DOHH2 (cell line): Measurements from ENCODE around the gene PEX10.

Experiments used
- H3F3A ChIP-seq: fragments of 200-600 bp; sonication (generic), shearing (Covaris generic); 2 replicates; pipeline ENCODE4 v1.6.0; 2016; ENCODE audit warnings: antibody characterized with exemption, mild to moderate bottlenecking; ENCODE audit not compliant: control insufficient read depth, insufficient read depth
- H3K27ac ChIP-seq: fragments of 200-600 bp; sonication (generic); 2 replicates; pipeline ENCODE4 v1.5.1; 2014; ENCODE audit warnings: low read depth, mild to moderate bottlenecking, low read length, moderate library complexity
- H3K27me3 ChIP-seq: fragments of 200-600 bp; sonication (generic); 2 replicates; pipeline ENCODE4 v1.6.1; 2014; ENCODE audit warnings: mild to moderate bottlenecking, low read length, mixed read lengths; ENCODE audit not compliant: control insufficient read depth
- H3K36me3 ChIP-seq: fragments of 200-600 bp; sonication (generic); 2 replicates; pipeline ENCODE4 v1.6.1; 2014; ENCODE audit warnings: mild to moderate bottlenecking, low read length, moderate library complexity, mixed read lengths; ENCODE audit not compliant: control insufficient read depth
- H3K4me1 ChIP-seq: fragments of 200-600 bp; sonication (generic); 2 replicates; pipeline ENCODE4 v1.6.1; 2014; ENCODE audit warnings: mild to moderate bottlenecking, low read length, mixed read lengths; ENCODE audit not compliant: control insufficient read depth
- H3K4me2 ChIP-seq: fragments of 200-600 bp; sonication (generic); 2 replicates; pipeline ENCODE4 v1.6.0; 2014; ENCODE audit warnings: mild to moderate bottlenecking, low read length, moderate library complexity
- H3K4me3 ChIP-seq: fragments of 200-600 bp; sonication (generic); 2 replicates; pipeline ENCODE4 v1.5.1; 2014; ENCODE audit warnings: mild to moderate bottlenecking, low read length, mixed read lengths
- H3K79me2 ChIP-seq: fragments of 200-600 bp; sonication (generic); 2 replicates; pipeline ENCODE4 v1.6.1; 2014; ENCODE audit warnings: mild to moderate bottlenecking, low read length, mixed read lengths; ENCODE audit not compliant: control insufficient read depth
- H3K9me2 ChIP-seq: fragments of 200-600 bp; sonication (generic); replicated peaks from 2 replicates; pipeline ENCODE4 v1.6.1; 2014; ENCODE audit warnings: mild to moderate bottlenecking, low read length, mixed read lengths; ENCODE audit not compliant: control insufficient read depth
- H3K9me3 ChIP-seq: fragments of 200-600 bp; sonication (generic); 2 replicates; pipeline ENCODE4 v1.6.1; 2014; ENCODE audit warnings: antibody characterized with exemption, low read length, mixed read lengths; ENCODE audit not compliant: control insufficient read depth, insufficient read depth
- H4K20me1 ChIP-seq: fragments of 200-600 bp; sonication (generic); 2 replicates; pipeline ENCODE4 v1.6.0; 2014; ENCODE audit warnings: low read depth, mild to moderate bottlenecking, antibody characterized with exemption, low read length, moderate library complexity; ENCODE audit not compliant: control insufficient read depth, insufficient read depth
- CTCF ChIP-seq: fragments of 200-600 bp; sonication (generic); IDR thresholded peaks from one replicate; pipeline ENCODE4 v1.5.1; 2014; ENCODE audit warnings: antibody characterized with exemption, mild to moderate bottlenecking, low read depth, low read length; ENCODE audit not compliant: poor library complexity, severe bottlenecking
- EZH2phosphoT487 ChIP-seq: fragments of 200-600 bp; sonication (generic); IDR thresholded peaks from 2 replicates; pipeline ENCODE4 v1.6.1; 2017; ENCODE audit warnings: borderline replicate concordance, mild to moderate bottlenecking, antibody characterized with exemption, low read length, moderate library complexity, mixed read lengths

The PEX10 gene

GRCh38 chr1:2416403-2416802, 4.0 kb upstream of the PEX10 start:
- Histone ChIP-seq H3K4me2 (peak overlapping the region; percentile 88), H3K27me3 (no peaks in the 10 kb centered on the region)

DNA sequence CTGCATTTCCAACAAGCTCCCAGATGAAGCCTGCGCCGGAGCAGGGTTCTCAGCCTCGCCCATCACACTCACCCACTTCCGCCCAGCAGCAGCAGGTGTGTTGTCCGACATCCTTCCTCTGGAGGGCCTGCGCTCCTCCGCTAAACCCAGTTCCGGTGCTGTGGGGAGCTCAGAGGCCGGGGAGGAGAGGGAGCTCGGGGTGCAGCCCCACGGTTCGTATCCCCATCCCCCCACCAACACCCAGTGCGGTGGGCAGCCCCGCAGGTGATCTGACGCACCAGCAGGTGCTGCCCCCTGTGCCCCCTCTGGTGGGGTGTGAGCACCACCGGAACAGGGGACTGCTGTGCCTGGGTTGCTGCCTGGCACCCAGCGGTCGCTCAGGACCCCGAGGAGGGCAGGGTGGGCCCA, 3.4 kb upstream of the PEX10 start:
- peak; percentile 35 for TF ChIP-seq CTCF
- TF ChIP-seq EZH2phosphoT487: no peak
- peak overlapping the region; percentile 89 for H3K4me3 ChIP-seq
- no peaks in the 10 kb centered on the region for H3K27me3 ChIP-seq
- 0 out of 2 replicates have a peak, but pooled peaks cover 4% of the 10 kb centered on the region for H4K20me1 ChIP-seq
- H3K4me1 ChIP-seq: peaks cover 43% of the 10 kb centered on the region
- 0 out of 2 replicates have a peak, but pooled peaks cover 10% of the 10 kb centered on the region for H3F3A ChIP-seq
- H3K4me2 ChIP-seq: peak overlapping the region; percentile 88
- H3K79me2 ChIP-seq: peaks cover 28% of the 10 kb centered on the region
- peaks cover 12% of the 10 kb centered on the region for H3K36me3 ChIP-seq
- H3K9me2 ChIP-seq: no peaks in the 10 kb centered on the region
- no peaks in the 10 kb centered on the region for H3K9me3 ChIP-seq
- H3K27ac ChIP-seq: peak overlapping the region; percentile 77

More at GRCh38 chr1:2416403-2416802, 4.0 kb upstream of the PEX10 start:
- no peaks in the 10 kb centered on the region for H3K9me3 ChIP-seq
- peak overlapping the region; percentile 89 for H3K4me3 ChIP-seq
- H3K27ac ChIP-seq: no peak overlapping the region; the same call in 1 of the 2 replicates
- TF ChIP-seq EZH2phosphoT487 (no peak), CTCF (no peak)
- H3K79me2 ChIP-seq: peaks cover 24% of the 10 kb centered on the region
- peaks cover 12% of the 10 kb centered on the region for H3K36me3 ChIP-seq
- H3K9me2 ChIP-seq: no peaks in the 10 kb centered on the region
- 0 out of 2 replicates have a peak, but pooled peaks cover 10% of the 10 kb centered on the region for H3F3A ChIP-seq
- 0 out of 2 replicates have a peak, but pooled peaks cover 4% of the 10 kb centered on the region for H4K20me1 ChIP-seq
- peaks cover 41% of the 10 kb centered on the region for H3K4me1 ChIP-seq

DNA sequence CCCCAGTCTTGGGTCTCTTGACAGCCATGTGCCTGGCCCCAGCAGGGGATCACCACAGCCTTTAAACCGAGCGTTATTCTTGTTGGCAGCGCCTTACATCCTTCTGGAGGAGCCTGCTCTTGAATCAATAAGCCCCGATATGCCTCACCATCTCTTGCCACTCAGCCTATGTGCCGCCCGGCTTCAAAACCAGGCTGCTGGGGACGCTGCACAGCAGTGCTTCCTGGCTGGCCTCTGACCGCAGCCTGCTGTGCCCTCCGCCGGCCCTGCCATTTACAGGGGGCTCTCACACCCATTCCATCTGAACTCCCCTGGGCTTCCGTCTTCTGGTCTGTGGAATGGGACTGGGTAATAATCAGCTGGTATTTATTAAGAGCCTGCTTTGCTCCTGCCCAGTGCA, 3.0 kb upstream of the PEX10 start:
- Histone ChIP-seq H3K4me1 (peaks cover 43% of the 10 kb centered on the region), H3K36me3 (peaks cover 12% of the 10 kb centered on the region), H3K27ac (peak overlapping the region; percentile 77), H3K4me3 (peak overlapping the region; percentile 89), H3K4me2 (peak overlapping the region; percentile 88), H3K79me2 (peaks cover 29% of the 10 kb centered on the region), H3K9me3 (no peaks in the 10 kb centered on the region), H3K9me2 (no peaks in the 10 kb centered on the region), H4K20me1 (0 out of 2 replicates have a peak, but pooled peaks cover 4% of the 10 kb centered on the region), H3F3A (0 out of 2 replicates have a peak, but pooled peaks cover 10% of the 10 kb centered on the region), H3K27me3 (no peaks in the 10 kb centered on the region)
- TF ChIP-seq CTCF: no peak
- TF ChIP-seq EZH2phosphoT487: no peak
